HG02678 (cell line): Measurements from ENCODE around the gene KCNJ6.
"Not testable (repeated sequence)": the region's sequence is repeated elsewhere in the genome, so short reads cannot be mapped to it uniquely, and the experiment has no call there.

Source experiments
- ATAC-seq: cut with Tn5 transposase; IDR thresholded peaks from one replicate; pipeline ENCODE4 v1.9.1; 2021; ENCODE audit warnings: mild to moderate bottlenecking, moderate library complexity; ENCODE audit not compliant: unreplicated experiment

The KCNJ6 gene

DNA sequence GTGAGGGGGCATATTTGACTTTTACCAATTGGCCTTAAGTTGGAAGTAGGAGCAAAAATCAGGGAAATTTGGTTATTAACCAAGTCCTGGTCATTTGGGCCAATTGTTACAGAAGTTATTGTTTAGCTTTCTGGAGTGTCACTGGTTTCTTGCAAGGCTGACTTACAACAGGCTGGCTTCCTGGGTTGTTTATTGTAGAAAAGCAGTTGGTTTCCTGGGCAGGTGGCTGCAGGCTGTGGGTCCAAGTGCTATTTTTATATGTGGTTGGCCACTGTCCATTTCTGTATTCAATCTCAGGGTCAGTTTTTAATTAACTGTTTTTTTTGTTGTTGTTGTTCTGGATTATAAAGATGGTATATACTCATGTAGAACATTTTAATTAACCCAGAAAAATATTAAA is 174.1 kb downstream of the KCNJ6 start:
- no peak for ATAC-seq

DNA sequence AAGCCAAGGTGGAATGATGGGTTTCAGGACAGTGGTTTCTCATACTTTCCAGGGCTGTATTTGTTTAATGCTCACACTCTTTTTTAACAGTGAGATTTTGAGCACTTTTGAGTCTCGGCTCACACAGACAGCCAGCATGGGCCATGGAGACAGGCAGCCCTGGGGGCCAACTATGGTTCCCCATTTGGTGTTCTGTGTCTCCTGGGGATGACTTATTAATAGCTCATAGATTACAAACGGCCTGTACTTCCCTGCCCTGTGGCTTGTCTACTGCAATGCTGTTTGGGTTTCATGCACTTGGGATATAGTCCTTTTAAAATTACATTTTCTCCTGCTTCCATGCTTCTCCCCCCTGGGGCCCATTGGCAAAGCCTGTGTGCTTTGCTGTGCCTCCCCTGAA is 178.3 kb downstream of the KCNJ6 start:
- ATAC-seq: no peak

DNA sequence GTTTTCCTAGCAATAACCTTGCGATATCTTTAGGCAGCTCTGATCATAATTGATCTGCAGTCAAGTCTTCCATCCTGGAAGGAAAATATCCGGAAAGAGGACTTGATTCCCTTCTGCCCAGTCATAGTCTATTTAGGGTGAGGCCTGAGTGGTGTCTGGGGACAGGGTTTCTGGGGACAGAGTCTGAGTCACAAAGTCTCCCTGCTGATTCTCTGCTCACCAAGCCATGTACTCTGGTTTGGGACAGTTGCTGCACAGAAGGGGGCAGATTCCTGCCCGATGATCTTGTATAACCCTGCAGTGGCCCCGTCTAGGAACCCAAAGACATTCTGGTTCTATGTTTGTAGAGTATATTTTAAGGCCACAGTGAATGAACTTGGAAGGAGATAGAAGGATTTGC is 178.8 kb downstream of the KCNJ6 start:
- no peak for ATAC-seq

DNA sequence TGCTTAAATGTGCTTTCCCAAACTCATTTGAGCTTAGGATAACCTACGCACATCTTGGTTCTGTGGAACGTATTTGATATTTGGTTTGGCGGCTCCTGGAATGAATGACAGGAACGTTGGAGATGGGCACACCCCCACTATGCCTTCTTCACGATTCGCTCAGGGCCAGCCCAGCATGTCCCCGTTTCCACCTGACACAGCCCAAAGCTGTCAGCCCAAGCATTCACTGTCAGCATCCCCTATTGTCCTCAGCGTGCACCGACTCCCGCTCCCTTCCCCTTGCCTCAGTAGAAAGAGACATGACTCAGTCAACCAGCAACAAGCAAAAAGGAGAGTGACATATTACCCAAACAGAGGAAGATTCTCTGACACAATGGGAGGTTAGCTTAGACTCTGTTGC is 181.4 kb downstream of the KCNJ6 start:
- ATAC-seq: no peak

DNA sequence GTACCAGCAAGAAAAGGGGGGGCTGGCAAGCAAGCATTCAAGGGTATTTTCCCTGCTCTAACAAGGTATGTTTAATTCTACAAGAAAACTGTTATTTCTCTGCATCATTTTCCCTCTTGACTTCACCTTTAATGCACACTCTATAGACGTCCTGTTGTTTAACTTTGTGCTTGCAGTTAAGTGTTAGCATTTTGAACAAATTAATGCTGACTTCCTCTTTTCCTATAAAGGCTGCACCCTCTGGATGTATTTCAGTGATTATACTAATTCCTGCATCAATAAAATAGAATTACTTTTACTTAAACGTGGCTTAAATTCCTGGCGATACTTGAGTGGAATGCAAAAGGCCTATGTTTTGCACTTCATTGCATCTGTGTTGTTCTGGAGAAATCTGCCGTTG is 183.3 kb downstream of the KCNJ6 start:
- no peak for ATAC-seq

DNA sequence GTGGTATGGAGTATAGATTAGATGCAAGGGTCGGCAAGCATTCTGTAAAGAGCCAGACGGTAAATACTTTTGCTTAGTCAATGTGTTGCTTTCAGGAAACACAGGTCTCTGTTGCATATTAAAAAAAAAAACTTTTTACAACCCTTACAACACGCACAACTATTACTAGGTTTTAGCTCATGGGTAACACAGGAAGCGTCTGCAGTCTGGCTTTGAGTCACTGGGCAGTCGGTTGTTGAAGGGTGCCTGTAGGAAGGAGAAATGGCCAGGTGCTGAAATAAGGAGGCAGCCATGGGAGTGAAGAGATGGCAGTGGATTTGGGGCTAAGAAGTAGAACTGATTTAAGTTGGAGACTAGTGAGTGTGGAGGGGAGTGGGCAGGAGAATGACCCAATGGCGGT is 192.1 kb downstream of the KCNJ6 start:
- no peak for ATAC-seq

DNA sequence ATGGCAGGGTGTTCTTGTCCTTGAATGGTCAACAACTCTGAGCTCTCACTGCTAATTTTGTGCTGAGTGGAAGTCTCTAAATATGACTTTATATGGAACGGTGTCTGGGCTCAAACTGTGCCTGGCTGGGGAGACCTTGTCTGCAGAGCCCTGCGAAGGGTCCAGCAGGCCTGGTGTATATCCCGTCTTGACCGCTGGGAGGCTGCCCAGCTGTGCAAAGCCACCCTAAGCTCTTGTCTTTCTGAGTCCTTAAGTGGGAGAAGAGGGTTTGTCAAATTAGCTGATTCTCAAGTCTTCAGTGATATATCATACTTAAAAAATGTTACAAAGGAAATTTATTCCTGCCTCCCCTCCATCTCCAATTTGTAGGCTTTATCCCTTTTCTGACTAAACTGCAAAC is 198.7 kb downstream of the KCNJ6 start:
- no peak for ATAC-seq

DNA sequence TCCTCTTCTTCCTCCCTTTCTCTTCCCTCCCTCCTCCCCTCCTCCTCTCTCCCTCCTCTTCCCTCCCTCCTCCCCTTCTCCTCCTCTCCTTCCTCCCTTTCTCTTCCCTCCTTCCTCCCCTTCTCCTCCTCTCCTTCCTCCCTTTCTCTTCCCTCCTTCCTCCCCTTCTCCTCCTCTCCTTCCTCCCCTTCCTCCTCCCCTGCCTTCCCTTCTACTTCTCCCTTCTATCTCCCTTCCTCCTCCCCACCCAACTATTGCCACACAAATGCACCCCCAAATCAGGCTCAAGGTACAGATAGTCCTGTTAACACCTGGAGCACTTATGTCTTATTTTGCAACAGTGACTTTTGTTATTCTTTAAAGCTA is 203.7 kb downstream of the KCNJ6 start:
- ATAC-seq: not testable (repeated sequence)

DNA sequence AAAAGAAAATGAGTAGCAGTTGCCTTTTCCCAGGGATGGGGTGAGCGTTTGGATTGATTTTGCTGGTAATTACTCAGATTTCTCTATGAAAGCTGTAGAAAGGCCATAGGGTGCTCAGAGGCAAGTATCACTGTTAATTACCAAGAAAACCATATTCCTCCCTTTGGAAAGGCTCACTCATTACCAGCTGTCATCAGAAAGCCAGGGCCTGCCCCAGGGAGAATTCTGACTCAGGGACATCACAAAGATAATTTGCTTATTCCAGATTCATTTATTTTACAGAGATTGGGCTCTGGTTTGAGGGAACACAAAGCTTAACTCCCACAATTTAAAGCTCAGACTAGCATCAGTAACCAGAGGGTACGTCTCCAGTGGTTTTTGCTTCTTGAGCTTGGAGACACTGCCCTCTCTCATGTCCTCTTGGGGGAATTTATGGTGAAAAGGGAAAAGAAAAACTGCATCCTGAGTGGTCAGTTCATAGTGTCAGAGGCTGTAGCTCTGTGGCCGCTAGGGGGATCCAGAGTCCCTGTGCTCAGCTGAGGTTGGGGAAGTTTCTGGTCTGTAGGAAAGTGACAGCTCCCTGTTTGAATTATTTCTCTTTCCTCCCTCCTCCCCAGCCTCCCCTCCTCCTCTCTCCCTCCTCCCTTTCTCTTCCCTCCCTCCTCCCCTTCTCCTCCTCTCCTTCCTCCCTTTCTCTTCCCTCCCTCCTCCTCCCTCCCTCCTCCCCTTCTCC is 204.3 kb downstream of the KCNJ6 start:
- ATAC-seq: peak; percentile 72

DNA sequence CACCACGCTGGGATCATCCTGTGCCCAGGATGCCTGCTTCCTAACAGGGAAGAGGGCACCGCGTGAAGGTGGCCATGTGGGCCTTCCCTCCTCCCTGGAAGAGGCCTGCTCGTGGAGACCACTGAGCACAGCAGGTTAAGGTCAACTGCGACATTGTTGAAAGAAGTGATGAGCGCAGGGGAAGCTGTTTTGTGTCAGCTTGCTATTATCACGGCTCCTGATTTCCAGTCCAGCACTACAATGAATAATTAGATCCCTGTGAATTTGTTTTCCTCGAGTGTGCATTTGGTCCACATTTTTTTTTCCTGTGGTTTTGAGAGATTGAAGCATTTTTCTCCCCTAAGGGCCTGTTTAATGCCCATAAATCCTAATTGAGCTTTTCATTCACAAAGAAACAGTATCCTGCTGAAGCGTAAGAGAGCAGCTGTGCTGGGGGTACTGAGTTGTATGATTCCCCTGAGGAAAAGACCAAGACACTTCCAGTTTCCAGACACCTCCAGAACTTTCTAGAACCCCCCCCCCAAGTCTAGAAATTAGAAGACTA is 204.9 kb downstream of the KCNJ6 start:
- ATAC-seq: no peak

DNA sequence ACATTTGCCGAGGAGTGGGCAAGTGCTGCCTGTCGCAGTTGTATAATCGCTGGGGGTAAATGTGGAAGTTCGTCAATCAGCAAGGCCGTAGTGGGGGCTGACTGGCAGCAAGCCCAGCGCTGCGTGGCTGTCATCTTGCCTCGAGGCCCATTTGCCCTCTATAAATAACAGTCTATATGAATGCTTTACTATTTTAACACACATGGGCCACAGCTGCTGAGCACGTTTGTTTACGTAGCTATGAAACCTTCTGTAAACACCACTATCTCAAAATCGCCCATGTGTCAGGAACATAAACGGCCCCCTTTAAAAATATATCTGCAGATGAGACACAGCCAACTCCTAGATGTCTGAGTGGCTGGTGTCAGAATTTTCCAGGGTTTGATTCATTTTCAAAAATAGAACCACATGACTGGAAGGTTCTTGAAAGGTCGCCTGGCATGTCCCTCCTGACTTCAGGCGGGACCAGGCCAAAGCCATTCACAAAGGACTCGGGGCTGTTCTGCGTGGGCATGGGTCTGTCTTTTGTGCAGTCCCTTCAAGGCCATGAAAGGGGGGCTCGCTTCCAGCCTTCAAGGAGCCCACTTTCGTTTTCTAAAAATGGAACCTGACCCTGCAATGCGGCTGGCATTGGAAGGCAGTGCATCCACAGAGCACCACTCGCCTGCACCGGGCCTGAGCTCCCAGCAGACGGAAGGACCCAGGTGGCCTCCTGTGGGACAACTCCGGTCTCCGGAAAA is 205.5 kb downstream of the KCNJ6 start:
- ATAC-seq: no peak

DNA sequence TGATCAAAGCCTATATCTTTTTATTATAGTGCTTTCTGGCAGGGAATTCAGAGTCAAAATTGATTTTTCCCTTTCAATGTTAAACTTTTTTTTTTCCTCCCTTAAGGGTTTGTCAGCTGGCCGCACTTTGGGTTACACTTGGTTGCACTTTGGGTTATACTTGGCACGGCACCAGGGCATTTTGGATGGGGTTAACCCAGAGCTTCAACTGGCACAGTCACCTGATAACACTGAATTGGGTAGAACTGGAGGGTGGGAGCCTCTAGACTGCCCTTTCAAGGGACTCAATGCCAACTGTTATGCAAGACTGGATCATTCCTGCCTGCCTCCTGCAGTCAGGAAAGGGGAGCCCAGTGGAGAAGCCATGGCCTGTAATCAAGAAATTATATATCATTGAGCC is 211.5 kb downstream of the KCNJ6 start:
- no peak for ATAC-seq

DNA sequence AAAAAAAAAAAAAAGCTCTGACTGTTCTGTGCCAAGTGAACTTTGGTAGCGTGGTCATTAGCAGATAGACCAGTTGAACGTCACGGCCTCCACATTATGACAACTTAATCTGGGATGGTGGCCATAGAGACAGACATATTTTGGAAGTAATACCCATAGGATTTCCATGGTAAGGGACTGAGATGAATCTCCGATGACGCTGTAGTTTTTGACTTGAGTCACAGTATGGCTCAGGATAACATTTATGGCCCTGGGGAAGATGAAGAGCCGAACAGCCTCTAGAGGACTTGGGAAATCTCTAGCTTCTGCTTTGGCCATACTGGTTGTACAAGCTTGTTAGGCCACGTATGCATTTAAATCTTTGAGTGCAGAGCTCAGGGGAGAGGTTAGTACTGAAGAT is 214.0 kb downstream of the KCNJ6 start:
- ATAC-seq: no peak

DNA sequence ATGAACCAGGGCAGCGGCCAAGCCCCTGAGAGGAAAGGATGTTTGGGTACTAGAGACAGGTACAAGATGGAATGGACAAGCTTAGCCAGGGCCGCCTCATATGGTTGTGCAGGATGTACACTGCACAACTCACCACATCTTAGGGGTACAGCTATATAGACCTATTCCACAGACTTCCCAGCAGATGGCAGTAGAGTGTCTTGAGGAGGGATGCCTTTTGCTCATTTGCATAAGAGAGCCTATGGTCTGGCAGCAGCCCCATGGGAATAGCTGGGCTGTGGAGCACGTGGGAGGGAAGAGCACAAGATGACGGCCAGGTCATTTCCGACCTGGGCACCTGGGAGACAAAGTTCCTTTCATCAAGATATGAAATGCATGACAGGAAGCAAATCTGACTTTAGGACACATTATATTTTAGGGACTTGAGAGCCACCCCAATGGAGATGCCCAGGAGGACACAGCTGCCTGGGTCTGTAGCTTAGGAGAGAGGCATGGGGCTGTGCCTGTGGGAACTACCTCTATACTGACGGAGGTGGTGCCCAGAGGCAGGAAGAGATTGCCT is 215.5 kb downstream of the KCNJ6 start:
- ATAC-seq: peak; percentile 82

DNA sequence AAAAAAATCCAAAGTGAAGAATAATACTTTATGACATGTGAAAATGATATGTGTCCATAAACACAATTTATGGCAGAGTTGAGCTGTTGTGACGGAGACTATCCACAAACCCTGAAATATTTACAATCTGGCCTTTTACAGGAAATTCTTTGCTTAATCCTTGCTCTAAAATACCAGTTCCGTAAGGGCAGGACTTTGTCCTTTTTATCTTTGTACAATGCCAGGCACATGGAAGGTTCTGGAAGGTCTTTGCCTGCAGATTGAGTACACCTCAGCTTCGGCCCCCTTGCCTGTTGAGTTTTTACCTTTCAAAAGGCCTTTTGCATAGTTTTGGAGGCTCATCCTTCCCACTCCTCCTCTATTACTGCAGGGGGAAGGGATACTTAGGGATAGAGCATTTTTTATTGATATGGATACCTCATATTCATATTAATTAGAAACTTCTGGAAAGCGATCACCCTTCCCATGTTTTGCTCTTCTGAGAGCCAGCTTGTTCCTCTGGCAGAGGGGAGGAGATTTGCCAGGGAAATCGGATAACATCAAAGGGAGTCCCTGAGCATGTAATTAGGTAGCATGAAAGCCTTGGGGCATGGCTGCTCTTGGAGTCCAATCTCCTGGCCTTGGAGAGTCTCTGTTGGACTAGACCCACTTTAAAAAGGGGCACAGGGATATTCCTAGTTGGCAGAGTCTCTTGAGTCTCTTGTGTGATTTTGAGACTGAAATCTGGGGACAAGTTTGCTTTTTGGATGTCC is 217.1 kb downstream of the KCNJ6 start:
- ATAC-seq: no peak

DNA sequence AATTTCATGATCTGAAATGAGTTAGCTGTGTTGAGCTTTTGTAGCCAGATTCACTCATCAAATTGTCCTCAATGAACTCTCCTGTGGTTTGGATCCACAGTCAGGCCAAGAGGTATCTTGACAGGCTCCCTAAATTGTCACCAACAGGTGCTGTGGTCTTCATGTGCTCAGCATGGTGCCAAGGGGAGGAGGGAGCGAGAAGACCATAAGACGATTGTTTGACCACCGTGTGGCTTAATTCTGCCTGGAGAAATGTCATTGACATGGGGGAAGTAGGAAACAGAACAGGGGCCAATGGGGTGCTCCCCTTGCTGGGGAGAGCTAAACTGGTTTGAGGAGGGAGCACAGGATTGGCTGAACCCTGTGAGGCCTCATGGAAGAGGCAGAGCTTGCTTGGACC is 219.3 kb downstream of the KCNJ6 start:
- no peak for ATAC-seq

DNA sequence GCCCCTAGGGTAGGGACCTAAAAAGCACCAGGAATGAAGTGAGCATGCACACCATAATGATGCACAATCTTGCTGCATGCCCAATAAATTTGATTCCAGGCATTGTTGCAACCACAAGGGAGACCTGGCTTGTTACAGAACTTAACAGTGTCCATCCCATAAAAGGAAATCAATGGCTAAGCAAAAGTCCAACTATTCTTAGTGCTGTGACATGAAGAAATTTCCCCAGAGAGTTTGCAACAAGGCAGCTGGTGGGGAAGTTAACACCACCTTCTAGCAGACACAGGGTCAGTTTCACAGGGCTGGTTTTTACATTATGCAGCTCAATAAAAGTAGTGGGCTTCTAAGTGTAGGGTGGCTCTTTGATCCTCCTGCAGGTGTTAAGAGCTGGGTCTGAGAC is 221.1 kb downstream of the KCNJ6 start:
- ATAC-seq: no peak

DNA sequence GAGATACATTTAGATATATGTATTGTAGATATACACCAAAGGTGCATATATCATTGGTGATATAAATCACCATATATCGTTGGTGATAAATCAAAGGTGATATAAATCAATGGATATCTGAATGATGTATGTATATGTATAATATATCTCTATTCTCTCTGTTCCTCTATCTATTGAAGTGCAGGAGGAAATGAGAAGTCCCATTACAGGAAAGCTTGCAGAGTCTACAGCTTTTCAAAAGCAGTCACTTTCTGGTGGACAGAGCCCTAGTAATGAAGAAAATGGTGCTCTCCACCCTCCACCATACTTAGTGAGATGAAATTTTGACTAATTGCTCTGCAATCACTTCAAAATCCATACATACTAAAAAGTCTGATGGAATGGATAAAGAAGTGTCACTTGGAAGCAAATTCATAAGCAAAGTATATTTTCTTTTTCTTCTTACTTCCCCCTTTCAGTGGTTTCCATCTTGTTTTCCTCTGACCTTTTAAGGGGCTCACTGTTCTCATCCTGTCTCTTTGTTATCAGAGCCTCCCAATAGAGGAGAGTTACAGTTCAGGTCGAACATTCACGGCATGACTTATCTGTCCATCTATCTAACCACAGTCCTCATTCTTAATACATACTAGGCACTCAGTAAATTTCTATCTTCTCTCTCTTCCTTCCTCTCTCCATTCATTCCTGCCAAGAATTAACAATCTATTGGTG is 227.2 kb downstream of the KCNJ6 start:
- no peak for ATAC-seq

DNA sequence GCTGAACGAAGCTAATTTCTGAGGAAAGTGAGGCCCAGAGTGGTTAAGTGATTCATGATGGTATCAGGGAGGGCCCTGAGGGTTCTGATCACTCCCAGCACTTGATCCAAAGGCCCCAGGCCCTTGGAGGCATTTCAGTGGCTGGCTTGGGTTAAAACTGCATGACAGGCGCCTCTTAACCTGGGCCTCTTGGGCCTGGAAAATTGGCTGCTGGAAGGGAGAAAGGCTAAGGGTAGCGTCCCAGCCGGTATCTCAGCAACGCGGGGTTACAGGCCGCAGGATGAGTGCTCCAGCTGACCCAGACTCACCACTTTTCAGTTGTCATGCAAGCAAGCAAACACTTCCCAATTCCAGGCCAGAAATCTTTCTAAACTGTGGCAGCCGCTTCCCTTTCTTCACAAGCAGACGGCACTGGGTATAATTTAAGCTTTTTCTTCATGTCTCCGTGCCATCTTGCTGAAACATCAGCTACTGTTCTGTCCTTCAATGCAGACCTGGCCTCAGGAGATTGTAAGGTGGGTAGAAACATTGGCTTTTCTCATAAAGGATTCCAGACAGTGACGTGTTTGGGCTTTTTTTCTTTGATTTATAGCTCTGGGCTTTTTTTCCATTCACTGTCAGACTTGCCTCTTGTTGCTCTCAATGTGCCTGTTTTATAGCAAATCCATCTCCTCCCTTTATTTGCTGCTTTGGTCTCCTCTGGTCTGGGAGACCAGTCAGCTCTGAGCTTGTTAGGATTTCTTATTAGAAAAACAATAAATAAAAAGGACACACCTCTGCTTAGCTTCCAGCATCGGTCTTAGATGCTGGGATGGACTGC is 229.1 kb downstream of the KCNJ6 start:
- no peak for ATAC-seq

DNA sequence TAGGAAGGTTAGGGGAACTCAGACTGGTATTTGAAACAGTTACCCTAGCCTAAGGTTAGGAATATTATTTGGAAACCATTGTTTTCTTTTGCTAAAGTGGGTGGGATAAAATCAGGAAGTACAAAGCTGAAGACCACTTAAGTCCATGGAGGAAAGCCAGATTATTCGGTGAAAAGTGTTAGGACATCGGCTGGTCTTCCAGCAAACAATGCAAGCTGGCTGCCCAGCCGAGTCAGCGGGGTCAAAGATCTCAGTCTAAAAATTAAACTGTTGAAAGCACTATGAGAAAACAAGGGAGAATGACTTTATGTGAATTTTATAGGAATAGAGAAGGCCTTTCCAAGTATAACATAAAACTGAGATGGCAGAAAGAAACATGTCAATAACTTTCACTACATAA is 231.7 kb downstream of the KCNJ6 start:
- no peak for ATAC-seq
